D721Med (cell line): ENCODE results near the gene GKAP1.

Source experiments
- DNase-seq: peaks from one replicate; pipeline ENCODE4 v3.0.0; 2011; ENCODE audit warnings: low spot score; ENCODE audit not compliant: insufficient read length
- FAIRE-seq: peaks from 2 replicates; lab custom pipeline; 2011; peaks lifted over from hg19 to GRCh38; lab: Jason Lieb, UNC
- TF ChIP-seq, protein P1 (sequence below): IDR thresholded peaks from 2 replicates; pipeline ENCODE4 v1.5.1; 2012; ENCODE audit warnings: mild to moderate bottlenecking, control low read depth; ENCODE audit not compliant: insufficient read depth; ENCODE audit errors: missing control alignments

GKAP1 gene

DNA sequence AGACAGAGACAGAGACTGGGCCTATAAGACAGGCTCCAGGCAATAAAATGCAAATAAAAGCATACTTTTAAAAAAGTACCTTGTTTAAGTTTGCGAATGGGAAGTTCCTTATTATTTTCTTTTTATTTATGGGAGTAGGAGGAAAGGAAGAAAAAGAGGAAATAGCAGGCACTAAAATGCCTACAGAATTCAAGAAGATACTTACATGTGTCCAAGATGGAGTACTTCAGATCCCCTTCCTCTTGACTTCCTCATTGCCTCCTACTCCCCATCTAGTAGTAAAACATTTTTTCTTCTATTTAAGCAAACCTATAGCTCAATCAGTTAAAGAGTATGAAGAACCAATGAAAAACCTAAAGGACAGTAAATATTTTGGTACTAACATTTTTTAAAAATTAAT, 24.8 kb downstream of the GKAP1 start:
- no peak for DNase-seq
- TF ChIP-seq, protein P1, sequence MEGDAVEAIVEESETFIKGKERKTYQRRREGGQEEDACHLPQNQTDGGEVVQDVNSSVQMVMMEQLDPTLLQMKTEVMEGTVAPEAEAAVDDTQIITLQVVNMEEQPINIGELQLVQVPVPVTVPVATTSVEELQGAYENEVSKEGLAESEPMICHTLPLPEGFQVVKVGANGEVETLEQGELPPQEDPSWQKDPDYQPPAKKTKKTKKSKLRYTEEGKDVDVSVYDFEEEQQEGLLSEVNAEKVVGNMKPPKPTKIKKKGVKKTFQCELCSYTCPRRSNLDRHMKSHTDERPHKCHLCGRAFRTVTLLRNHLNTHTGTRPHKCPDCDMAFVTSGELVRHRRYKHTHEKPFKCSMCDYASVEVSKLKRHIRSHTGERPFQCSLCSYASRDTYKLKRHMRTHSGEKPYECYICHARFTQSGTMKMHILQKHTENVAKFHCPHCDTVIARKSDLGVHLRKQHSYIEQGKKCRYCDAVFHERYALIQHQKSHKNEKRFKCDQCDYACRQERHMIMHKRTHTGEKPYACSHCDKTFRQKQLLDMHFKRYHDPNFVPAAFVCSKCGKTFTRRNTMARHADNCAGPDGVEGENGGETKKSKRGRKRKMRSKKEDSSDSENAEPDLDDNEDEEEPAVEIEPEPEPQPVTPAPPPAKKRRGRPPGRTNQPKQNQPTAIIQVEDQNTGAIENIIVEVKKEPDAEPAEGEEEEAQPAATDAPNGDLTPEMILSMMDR = no peak
- FAIRE-seq = no peak

DNA sequence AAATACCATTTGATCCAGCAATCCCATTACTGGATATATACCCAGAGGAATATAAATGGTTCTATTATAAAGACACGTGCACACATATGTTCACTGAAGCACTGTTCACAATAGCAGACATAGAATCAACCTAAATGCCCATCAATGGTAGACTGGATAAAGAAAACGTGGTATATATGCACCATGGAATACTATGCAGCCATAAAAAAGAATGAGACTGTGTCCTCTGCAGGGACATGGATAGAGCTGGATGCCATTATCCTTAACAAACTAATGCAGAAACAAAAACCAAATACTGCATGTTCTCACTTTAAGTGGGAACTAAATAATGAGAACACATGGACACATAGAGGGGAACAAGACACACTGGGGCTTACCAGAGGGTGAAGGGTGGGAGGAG, 39.4 kb downstream of the GKAP1 start:
- TF ChIP-seq, protein P1 = no peak
- FAIRE-seq (no peak), DNase-seq (no peak)

DNA sequence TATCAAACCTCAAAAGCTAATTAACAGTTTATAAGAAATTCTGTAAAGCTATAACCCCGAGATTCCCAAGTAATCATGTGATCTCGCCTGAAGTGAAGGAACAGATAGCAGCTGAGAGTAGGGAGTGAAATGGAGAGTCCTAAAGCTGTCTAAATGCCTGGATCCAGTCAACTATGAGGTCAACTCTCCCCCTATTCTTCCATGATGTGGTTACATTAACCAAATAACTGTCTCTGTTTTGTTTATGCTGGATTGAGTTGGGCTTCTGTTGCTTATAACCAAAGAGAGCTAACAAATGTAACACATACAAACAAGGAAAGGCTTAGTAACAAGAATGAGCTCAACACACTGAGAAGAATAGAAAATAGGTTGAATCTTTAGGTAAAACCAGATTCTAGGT, 41.6 kb downstream of the GKAP1 start:
- TF ChIP-seq, protein P1 = no peak
- DNase-seq (no peak), FAIRE-seq (no peak)

DNA sequence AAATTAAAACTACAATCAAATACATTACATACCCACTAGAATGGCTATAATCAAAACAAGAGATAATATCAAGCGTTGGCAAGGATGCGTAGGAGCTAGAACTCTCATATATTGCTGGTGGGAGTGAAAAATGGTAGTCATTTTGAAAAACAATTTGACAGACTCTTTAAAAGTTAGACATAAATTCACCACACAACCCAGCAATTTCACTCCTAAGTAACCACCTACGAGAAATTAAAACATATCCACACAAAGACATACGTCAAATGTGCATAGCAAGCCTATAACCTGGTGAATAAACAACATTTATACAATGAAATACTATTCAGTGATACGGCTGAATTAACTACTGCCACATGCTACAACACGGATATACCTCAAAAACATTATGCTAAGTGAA, 44.7 kb downstream of the GKAP1 start:
- DNase-seq = no peak
- TF ChIP-seq, protein P1 = no peak
- FAIRE-seq = no peak

DNA sequence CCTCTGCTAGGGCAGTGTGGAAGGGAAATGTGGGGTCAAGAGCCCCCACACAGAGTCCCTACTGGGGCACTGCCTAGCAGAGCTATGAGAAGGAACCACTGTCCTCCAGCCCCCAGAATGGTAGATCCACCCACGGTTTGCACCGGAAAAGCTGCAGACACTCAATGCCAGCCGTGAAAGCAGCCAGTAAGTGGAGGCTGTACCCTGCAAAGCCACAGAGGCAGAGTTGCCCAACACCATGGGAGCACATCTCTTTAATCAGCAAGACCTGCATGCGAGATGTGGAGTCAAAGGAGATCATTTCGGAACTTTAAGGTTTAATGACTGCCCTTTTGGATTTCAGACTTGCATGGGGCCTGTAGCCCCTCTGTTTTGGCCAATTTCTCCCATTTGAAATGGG, 52.2 kb downstream of the GKAP1 start:
- DNase-seq (no peak), FAIRE-seq (no peak)
- TF ChIP-seq, protein P1 = no peak

DNA sequence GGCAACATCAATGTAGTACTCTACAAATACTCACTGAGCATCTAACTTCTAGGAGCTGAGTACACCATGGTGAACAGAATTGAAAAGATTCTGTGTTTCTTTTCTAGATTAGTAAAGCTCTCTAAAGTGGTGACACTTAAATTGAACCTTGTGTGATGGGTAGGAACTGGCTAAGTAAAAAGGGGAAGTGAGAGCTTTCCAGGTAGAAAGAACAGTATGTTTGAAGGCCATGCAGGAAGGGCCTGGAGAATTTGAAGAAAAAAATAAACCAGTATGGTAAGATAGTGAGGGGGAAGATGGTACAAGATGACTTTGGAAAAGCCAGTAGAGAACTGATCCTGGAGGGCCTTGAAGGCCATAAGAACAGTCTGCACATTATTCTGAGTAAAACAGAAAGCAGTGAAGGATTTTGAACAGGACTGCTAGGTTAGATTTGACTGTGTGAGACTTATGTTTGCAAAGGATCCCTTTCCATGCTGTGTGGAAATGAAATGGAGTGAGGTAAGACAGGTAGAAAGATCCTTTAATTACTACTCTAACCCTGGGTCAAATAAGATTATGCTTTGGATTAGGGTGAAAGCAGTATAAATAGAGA, 63.1 kb downstream of the GKAP1 start:
- no peak for FAIRE-seq
- no peak for DNase-seq

DNA sequence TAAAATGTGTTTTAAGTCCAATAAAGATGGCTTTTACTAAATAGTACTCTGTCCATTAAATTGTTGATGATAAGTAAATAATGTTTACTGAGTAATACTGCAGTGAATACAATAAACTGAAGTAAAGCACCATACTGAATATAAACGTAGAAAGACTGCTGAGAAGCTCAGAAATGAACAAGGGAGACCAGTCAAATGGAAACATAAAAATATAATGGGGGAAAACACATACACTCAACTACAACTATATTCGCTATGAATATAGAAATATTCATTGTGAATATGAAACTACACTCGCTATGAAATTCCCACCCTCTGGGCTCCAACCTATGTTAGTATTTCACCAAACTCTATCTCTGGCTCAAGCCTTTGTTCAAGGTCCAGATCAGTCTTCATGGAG, 67.9 kb downstream of the GKAP1 start:
- FAIRE-seq (no peak), DNase-seq (no peak)
- TF ChIP-seq, protein P1 = no peak

More for the DNA sequence above, 63.1 kb downstream of the GKAP1 start:
- TF ChIP-seq, protein P1 = no peak
